IPS-NIHi11 (cell line): ENCODE data around the gene RAB40B.

Source experiments
- DNase-seq: peaks from one replicate; pipeline ENCODE4 v3.0.0; 2012; ENCODE audit warnings: mixed read lengths, low spot score

The RAB40B gene

DNA sequence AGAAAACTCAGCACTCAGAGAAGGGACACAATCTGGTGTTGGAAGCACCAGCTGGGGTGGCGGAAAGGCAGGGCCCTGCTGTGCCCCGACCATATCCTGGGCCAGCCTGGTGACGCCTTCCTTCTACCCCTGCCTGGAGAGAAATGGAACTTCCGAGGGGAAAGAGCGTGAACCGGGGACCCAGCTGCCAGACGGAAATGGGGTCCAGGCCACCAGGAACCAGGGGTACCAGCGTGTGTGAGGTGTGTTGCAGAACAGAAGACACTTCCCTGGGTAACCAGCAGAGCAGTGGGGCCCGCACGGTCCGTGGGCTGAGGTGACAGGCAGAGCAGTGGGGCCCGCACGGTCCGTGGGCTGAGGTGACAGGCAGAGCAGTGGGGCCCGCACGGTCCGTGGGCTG lies 6.8 kb downstream of the RAB40B start:
- DNase-seq = no peak

DNA sequence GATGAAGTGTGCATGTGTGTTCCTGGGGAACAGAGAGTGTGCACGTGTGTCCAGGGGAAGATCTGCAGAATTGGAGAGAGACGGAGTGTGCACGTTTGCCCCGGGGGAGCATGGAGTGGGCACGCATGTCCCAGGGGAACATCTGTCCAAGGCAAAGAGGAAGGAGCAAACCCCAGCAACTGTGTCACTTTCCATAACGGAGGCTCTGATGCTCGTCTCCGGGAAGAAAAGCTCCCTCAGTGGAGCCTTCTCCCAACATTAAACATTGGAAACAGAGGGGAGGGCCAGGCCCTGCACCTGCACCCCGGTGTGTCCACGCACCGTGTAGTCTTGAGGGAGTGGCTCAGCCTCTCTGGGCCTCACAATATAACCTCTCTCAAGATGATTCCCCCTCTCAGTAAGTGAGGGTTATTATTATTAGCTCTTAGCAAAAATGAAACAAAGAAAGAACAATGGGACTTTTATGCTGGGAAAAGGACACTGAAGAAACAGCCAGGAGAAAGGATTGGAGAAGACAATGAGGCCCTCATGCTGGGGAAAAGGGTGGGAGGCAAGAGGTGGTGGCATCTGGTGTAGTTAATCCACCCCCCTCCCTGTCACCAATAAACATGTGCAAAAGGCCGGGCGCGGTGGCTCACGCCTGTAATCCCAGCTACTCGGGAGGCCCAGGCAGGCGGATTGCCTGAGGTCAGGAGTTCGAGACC lies 7.6 kb downstream of the RAB40B start:
- DNase-seq = no peak

DNA sequence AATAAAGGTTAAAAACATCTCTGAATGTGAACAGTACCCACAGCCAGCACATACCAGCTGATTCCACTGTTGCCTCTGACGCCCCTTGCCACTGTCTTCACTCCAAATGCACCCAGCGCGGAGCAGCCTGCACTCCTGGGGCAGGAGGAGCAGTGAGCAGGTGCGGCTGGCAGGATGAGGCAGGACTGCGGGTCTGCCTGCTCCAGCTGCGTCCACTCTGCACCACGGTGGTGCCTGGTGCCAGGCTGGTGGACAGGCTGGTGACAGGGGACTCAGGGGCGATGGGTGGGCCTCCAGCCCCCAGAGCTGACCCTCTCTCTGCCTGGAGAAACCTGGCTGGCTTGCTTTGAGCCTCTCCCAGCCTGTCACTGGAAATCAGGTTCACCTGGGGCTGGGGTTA lies 9.4 kb downstream of the RAB40B start:
- DNase-seq = no peak

- no peak for DNase-seq
Measured at GRCh38 chr17:82687871-82688270, 10.6 kb downstream of the RAB40B start.

- no peak for DNase-seq
Measured at GRCh38 chr17:82687375-82687861, 11.1 kb downstream of the RAB40B start.

- DNase-seq = no peak
Measured at GRCh38 chr17:82686366-82687324, 11.9 kb downstream of the RAB40B start.

DNA sequence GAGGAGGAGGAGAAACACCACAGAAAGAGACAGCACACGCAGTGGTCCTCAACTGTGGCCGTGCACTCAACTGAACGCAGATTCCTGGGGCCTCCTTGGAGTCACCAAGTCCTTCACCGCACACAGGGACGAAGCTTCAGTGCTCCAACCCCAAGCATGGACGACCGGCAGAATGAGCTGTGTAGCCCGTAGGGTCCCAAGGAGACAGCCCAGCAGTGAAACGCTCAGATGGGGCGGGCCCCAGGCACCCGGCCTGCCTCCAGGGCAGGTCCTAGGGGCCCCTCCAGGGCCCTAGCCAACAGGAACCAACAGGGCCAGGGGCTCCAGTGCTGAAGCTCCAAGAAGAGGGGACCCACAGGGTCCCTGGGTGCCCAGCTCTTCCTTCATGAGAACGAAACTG lies 13.2 kb downstream of the RAB40B start:
- no peak for DNase-seq

- DNase-seq = no peak
Measured at GRCh38 chr17:82684228-82684841, 14.2 kb downstream of the RAB40B start.

- DNase-seq = no peak
Measured at GRCh38 chr17:82683534-82683933, 15.0 kb downstream of the RAB40B start.

DNA sequence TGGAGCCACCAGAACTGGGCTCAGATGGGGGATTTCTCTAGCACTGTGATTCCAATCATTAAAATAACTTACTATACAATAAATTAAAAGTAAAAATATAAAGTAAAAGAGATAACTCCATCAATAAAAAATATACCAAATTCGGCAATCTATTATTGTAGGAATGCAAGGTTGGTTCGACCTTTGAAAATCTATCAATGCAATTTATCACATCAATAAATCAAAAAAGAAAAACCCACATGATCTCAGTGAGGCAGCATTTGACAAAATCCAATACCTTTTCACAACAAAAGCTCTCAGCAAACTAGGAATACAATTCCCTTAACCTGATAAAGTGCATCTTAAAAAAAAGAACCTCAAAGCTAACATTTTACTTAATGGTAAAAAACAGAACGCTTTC lies 17.0 kb downstream of the RAB40B start:
- no peak for DNase-seq

DNA sequence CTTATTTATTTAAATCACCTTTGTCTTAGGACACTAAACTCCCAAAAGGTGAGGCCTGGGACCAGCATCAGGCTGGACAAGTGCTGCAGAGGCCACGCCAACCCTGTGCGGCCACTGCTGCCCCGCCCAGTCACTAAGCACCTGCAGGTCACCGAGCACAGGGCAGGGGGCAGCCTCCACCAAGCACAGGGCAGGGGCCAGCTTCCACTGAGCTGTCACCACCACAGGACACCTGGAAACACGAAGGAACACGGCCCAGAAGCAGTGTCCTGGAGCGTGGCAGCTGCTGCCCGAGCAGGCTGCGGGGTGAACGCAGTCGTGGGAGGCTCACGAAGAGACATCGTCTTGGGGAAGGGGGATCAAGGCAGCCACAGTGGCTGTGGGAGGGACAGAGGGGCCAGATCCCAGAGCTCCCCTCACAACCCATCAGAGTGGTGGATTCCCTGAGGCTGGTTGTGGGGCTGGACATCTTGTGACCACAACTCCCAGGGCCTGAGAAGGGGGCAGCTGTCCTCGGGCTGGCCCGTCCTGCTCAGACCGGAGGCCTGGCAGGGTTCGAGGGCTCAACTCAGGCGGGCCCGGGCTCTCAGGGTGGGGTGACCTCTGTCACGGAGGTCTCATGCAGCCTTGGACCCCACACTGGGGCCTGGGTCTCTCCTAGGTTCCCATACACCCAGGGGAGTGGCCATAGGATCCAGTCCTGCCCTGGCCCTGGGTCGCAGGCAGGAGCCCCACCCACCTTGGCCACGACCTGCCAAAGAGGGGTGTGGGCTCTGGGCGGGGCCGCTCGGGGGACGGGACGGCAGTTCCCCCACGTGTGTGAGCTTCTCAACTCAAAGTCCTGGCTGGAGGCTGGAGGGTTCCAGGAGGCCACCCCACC lies 18.7 kb downstream of the RAB40B start:
- DNase-seq = peak; percentile 56

DNA sequence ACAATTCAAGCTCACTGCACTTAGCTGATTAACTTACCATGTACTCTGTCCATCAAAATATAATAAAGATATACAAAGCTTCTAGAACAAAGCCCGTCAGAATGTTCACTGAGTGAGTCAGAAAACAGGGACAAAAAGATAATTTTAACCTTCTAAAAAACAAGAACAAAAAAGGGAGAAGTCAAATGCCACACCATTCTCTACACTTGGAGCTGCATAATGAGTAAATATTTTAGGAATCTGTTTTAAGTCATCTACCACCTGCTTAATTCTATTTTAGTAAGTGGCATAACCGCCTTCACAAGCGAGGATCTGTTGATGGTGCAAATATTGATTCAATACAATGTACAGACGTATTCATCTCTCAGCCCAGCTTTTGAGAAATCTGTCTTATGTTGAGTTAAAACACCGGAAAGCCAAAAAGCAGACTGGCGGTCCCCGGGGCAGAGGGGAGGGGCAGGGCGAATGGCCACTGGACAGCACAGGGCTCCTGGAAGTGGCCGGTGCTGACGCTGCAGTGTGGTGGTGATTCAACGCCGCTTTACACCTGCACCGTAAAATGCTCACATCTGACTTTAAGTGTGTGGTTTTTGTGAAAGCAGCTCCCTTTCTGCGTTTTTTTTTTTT lies 20.1 kb downstream of the RAB40B start:
- DNase-seq = no peak

- DNase-seq = no peak
Measured at GRCh38 chr17:82677353-82677925, 21.1 kb downstream of the RAB40B start.

GRCh38 chr17:82675476-82676245 lies 22.8 kb downstream of the RAB40B start:
- DNase-seq = no peak

DNA sequence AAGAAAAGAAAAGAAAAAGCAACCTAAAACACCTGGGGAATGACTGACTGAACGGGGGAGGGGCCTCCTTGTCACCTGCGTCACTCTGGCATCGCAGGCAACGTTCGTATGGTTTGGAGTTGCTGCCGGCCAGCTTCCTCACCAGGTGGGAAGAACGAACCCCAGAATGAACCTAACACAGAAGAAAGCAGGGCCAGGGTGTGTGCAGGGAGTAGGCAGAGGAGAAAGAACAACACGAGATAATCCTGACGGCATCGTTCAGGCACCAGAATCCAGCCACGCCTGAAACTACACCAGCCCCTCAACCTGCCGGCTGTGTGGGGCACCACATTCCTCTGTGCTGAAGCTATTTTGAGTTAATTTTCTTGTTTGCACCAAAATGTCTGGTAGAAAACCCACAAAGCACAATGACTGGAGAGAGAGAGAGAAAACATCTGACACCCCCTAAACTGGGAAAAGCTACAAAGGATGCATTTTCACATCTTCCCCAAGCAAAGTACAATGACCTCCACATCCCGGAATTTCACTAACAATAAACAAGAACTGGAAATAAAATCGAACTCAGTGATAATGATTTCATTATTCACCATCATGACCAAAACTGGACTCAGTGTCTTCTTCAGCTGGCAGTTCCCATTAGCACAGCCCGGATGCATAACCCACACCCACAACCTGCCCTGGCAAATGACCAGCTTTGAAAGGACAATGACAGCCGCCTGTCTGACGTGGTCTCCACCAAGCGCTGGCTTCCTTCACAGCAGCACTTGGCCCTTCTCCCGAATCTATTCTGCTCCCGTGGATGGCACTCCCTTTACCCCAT lies 23.6 kb downstream of the RAB40B start:
- DNase-seq = no peak

GRCh38 chr17:82670661-82671450 lies 27.6 kb downstream of the RAB40B start:
- no peak for DNase-seq

DNA sequence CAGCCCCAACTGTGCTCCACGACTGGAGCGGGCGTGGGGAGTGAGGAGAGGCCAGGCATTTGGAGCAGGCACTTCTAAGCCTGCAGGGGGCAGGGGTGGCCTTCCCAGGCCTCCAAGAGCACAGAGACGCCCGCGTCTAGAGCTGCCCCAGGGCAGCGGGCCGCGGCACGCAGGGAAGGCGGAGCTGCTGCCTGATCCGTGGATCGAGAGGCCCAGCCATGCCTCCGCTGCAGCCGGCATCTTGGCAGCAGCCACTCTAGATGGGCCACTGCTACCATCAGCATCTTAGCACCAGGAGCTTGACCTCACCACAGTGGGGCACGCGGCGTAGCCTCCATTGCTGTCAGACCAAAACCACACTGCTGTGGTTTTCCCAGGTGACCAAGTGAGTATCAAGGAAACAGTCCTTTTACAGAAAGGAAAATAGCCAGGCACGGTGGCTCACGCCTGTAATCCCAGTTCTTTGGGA lies 29.8 kb downstream of the RAB40B start:
- peak; percentile 90 for DNase-seq

GRCh38 chr17:82668024-82668630 lies 30.4 kb downstream of the RAB40B start:
- no peak for DNase-seq
